HG03108 (cell line): ENCODE results near the gene CRLF1.
A peak's percentile ranks its signal among the peaks of the same experiment; 100 is the strongest.

Source experiments
- ATAC-seq: cut with Tn5 transposase; IDR thresholded peaks from one replicate; pipeline ENCODE4 v1.9.1; 2021; ENCODE audit warnings: moderate library complexity; ENCODE audit not compliant: unreplicated experiment

CRLF1 gene

DNA sequence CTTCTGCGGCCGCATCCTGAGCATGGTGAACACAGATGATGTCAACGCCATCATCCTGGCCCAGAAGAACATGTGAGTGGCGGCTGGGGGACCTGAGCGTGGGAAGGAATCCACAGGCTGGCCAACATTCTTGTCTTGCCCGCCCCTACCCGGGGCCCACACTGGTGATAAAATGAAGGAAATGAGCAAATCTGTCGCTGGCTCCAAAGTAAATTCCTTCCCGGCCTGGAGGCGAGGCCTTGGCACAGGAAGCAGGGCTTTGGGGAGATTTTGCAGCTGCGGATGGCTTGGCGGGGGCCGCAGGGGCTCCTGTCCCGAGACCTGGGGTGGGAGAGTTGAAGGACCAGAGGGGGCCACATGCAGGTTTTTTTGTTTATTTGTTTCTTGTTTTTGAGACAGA is 44.5 kb downstream of the CRLF1 start:
- no peak for ATAC-seq

DNA sequence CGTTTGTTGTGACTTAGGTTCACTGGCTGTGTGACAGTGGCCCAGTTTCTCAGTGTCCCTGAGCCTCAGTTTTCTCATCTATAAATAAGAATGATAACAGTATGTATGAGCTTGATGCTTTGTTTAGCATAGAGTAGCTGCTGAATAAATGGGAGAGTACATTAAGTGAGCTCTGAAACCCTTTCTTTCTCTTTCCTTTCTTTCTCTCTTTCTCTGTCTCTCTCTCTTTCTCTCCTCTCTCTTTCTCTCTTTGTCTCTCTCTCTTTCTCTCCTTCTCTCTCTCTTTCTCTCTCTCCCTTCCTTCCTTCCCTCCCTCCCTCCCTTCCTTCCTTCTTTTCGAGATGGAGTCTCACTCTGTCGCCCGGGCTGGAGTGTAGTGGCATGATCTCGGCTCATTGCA is 46.9 kb downstream of the CRLF1 start:
- no peak for ATAC-seq

GRCh38 chr19:18558604-18559003 is 48.0 kb downstream of the CRLF1 start:
- no peak for ATAC-seq

DNA sequence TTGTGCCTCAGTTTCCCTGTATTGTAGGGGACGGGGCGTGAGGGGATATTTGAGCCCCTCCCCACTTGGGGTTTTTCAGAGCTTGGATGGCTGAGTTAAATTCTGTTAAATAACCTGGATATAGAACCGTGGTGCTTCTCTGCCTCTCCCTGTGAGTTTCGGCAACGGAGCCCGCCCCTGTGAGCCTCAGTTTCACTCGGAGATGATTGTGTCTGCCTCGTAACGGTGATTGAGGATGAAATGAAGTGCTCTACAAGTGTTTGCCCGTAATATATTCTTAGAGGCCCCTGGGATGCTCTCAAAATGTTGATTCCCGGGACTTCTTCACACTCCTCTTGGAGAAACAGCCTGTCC is 48.4 kb downstream of the CRLF1 start:
- ATAC-seq = no peak

GRCh38 chr19:18557411-18558201 is 49.0 kb downstream of the CRLF1 start, which contains the start of gene KXD1:
Gene KXD1, plus strand, starts transcription at chr19:18557870. Its CDS starts 4,187 bp downstream, at chr19:18562057.
- ATAC-seq = peak; percentile 89

- ATAC-seq = no peak
Measured at GRCh38 chr19:18551631-18552030, 55.0 kb downstream of the CRLF1 start.

DNA sequence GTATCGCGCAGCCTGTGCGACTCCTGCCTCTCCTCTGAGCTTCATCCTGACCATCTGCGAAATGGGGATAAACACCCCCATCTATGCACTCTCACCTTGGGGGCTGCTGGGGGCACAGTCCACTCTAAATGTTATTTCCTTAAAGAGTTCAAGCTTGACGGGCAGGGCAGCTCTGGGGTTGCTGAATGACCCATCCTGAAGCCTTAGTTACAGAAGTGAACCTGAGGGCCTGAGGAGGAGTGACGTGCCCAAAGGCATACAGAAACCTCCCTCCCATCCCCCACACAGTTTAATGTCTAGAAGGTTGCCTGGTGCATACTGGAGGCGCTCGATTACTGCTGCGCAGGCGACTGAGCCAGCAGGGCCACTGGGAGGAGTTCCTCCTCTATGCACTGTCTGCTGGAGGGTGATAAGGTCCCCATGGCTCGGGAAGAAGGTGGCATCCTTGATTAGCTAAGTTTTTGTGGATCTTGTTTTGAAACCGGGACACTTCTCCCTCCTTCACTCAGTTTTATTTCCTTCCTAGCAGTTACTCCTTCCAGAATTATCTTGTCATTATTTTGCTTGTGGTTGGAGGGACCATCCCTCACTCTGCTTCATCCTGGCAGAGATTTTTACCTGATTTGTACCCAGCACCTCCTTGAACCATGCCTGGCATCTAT is 62.7 kb downstream of the CRLF1 start:
- ATAC-seq = peak; percentile 71
